A673 (cell line): ENCODE measurements around the gene PHF24. TPM values are rescaled to one million over a fixed set of nuclear protein-coding genes. Genes with fewer than 3 reads are reported as not detected.

Source experiments
- BruUV-seq: library from RNA; stranded (reverse); fragments of 400-500 nt; replicated peaks from 2 replicates; lab custom pipeline; 2021; lab: Mats Ljungman, UMichigan
- CTCF ChIA-PET: fragments of 300-600 bp; sonication (Branson Sonifier 250); formaldehyde crosslinking; loops from one replicate; lab custom pipeline; 2022; ENCODE audit warnings: antibody characterized with exemption; lab: Charles Lee
- POLR2A ChIA-PET: fragments of 300-600 bp; sonication (Branson Sonifier 250); formaldehyde crosslinking; loops from one replicate; lab custom pipeline; 2022; ENCODE audit warnings: antibody characterized with exemption; ENCODE audit not compliant: low non-redundant PET; lab: Charles Lee
- DNase-seq: peaks from one replicate; pipeline ENCODE4 v3.0.0-alpha.2; 2015; ENCODE audit warnings: low spot score
- H3K27ac ChIP-seq: fragments of 200-600 bp; sonication (generic); 2 replicates; pipeline ENCODE4 v1.5.1; 2016; ENCODE audit warnings: mixed run types, low read depth, mild to moderate bottlenecking, mixed read lengths, antibody characterized with exemption, low read length; ENCODE audit not compliant: poor library complexity, severe bottlenecking
- H3K27me3 ChIP-seq: fragments of 200-600 bp; sonication (generic); replicated peaks from 2 replicates; pipeline ENCODE4 v1.6.1; 2017; ENCODE audit warnings: mixed run types, low read depth, mild to moderate bottlenecking, mixed read lengths, antibody characterized with exemption, low read length; ENCODE audit not compliant: insufficient read depth, poor library complexity
- H3K36me3 ChIP-seq: fragments of 200-600 bp; sonication (generic); 2 replicates; pipeline ENCODE4 v1.6.1; 2016; ENCODE audit warnings: mixed run types, mild to moderate bottlenecking, mixed read lengths, antibody characterized with exemption, low read length; ENCODE audit not compliant: insufficient read depth, poor library complexity, severe bottlenecking
- H3K4me1 ChIP-seq: fragments of 200-600 bp; sonication (generic); 2 replicates; pipeline ENCODE4 v1.6.1; 2017; ENCODE audit warnings: mixed run types, mild to moderate bottlenecking, mixed read lengths, antibody characterized with exemption, low read length; ENCODE audit not compliant: insufficient read depth, poor library complexity, severe bottlenecking
- H3K4me3 ChIP-seq: fragments of 200-600 bp; sonication (generic); 2 replicates; pipeline ENCODE4 v1.5.1; 2016; ENCODE audit warnings: low read depth, mixed run types, mild to moderate bottlenecking, mixed read lengths, low read length; ENCODE audit not compliant: poor library complexity, severe bottlenecking
- H3K9me3 ChIP-seq: fragments of 200-600 bp; sonication (generic); 2 replicates; pipeline ENCODE4 v1.6.1; 2016; ENCODE audit warnings: mixed run types, low read depth, mild to moderate bottlenecking, mixed read lengths, antibody characterized with exemption, low read length; ENCODE audit not compliant: poor library complexity, severe bottlenecking
- CTCF ChIP-seq: fragments of 300-800, 200-600 bp; sonication (generic); conservative IDR thresholded peaks from 2 replicates; pipeline ENCODE4 v1.5.1; 2017; ENCODE audit warnings: low read depth, mild to moderate bottlenecking, antibody characterized with exemption, low read length, moderate library complexity, mixed read lengths
- EZH2 ChIP-seq: fragments of 200-600 bp; sonication (generic); IDR thresholded peaks from 2 replicates; pipeline ENCODE4 v1.6.1; 2017; ENCODE audit warnings: borderline replicate concordance, low read depth, mild to moderate bottlenecking, mixed read lengths, antibody characterized with exemption, low read length; ENCODE audit not compliant: poor library complexity, severe bottlenecking
- intact Hi-C: fragments of 100-400 bp; cut with micrococcal nuclease; formaldehyde crosslinking; loops from one replicate; pipeline ENCODE4 v1.10.0; 2022; ENCODE audit not compliant: unreplicated experiment
- total RNA-seq: library from RNA; stranded (reverse); gene quantifications from 2 replicates; pipeline ENCODE4 v1.2.3, GENCODE V29; 2021

Gene PHF24
- total RNA-seq, 1 experiment from 2014 or later = 0.13 TPM

- intact Hi-C loops = no loop called here
These were observed 3.7 kb downstream of the PHF24 start for GRCh38 chr9:34961574-34962490.

GRCh38 chr9:34962546-34962945, 4.5 kb downstream of the PHF24 start:
- Histone ChIP-seq H3K4me3 (no peak overlapping the region), H3K9me3 (no peaks in the 10 kb centered on the region), H3K4me1 (no peaks in the 10 kb centered on the region), H3K27ac (no peak overlapping the region), H3K27me3 (peaks cover 63% of the 10 kb centered on the region), H3K36me3 (no peaks in the 10 kb centered on the region)
- TF ChIP-seq EZH2 (no peak), CTCF (no peak)
- ChIA-PET CTCF (interaction anchor here (0.6 to 0.7 kb wide), 2 partner anchors 21 to 32 kb away, joined by 3 read pairs; no protein-coding TSS in a partner anchor), POLR2A (no interaction called here)
- BruUV-seq = no TSS peak
- DNase-seq = no peak
- intact Hi-C loops = no loop called here

More at GRCh38 chr9:34961574-34962490, 3.7 kb downstream of the PHF24 start:
- Histone ChIP-seq H3K9me3 (no peaks in the 10 kb centered on the region), H3K4me3 (no peak overlapping the region), H3K27me3 (peaks cover 66% of the 10 kb centered on the region), H3K27ac (no peak overlapping the region), H3K4me1 (no peaks in the 10 kb centered on the region), H3K36me3 (no peaks in the 10 kb centered on the region)
- TF ChIP-seq EZH2 (no peak), CTCF (no peak)
- no TSS peak for BruUV-seq
- CTCF ChIA-PET = interaction anchor here (0.7 kb wide), 1 partner anchor 22 kb away, joined by 3 read pairs; no protein-coding TSS in a partner anchor
- POLR2A ChIA-PET = no interaction called here
- DNase-seq = no peak

GRCh38 chr9:34963552-34963951, 5.5 kb downstream of the PHF24 start:
- Histone ChIP-seq H3K4me3 (no peak overlapping the region), H3K36me3 (no peaks in the 10 kb centered on the region), H3K27me3 (peaks cover 68% of the 10 kb centered on the region), H3K27ac (no peak overlapping the region), H3K9me3 (no peaks in the 10 kb centered on the region), H3K4me1 (no peaks in the 10 kb centered on the region)
- TF ChIP-seq EZH2 (no peak), CTCF (no peak)
- ChIA-PET CTCF (no interaction called here), POLR2A (no interaction called here)
- DNase-seq = no peak
- no TSS peak for BruUV-seq
- intact Hi-C loops = no loop called here
